ENCODE data around the gene P2RX7.

Gene P2RX7

DNA sequence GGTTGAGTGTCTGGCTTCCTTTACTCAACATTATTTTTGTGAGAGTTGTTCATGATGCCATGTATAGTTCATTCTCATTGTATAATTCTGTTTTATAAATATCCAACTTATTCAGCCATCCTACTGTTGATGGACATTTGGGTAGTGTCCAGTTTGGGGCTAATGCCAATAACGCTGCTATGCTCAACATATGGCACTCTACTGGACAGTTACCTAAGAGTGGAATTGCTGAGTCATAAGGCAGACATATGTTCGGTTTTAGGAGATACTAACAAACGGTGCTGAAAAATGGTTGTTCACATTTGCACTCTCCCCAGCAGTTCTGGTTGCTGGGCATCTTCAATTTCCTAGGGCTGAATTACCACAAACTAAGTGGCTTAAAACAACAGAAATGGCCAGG is 48.5 kb downstream of the P2RX7 start:
- TF ChIP-seq, protein P1, sequence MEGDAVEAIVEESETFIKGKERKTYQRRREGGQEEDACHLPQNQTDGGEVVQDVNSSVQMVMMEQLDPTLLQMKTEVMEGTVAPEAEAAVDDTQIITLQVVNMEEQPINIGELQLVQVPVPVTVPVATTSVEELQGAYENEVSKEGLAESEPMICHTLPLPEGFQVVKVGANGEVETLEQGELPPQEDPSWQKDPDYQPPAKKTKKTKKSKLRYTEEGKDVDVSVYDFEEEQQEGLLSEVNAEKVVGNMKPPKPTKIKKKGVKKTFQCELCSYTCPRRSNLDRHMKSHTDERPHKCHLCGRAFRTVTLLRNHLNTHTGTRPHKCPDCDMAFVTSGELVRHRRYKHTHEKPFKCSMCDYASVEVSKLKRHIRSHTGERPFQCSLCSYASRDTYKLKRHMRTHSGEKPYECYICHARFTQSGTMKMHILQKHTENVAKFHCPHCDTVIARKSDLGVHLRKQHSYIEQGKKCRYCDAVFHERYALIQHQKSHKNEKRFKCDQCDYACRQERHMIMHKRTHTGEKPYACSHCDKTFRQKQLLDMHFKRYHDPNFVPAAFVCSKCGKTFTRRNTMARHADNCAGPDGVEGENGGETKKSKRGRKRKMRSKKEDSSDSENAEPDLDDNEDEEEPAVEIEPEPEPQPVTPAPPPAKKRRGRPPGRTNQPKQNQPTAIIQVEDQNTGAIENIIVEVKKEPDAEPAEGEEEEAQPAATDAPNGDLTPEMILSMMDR (conservative IDR thresholded peaks at IDR 0.05; ENCODE audit: low read depth, low read length), result no peak
- Histone ChIP-seq H2AFZ (ENCODE audit: low read depth) (no peak overlapping the region), H3K4me3 (IDR thresholded peaks at IDR 0.05; ENCODE audit: insufficient read depth, low read depth, low read length) (no peak overlapping the region), H4K20me1 (ENCODE audit: insufficient read depth) (no peaks in the 10 kb centered on the region), H3K27me3 (ENCODE audit: insufficient read depth, low read depth) (no peaks in the 10 kb centered on the region), H3K27ac (no peak overlapping the region), H3K9ac (no peak overlapping the region), H3K4me1 (ENCODE audit: low read depth, poor library complexity, severe bottlenecking) (no peaks in the 10 kb centered on the region), H3K4me2 (no peak overlapping the region), H3K36me3 (ENCODE audit: insufficient read depth) (no peaks in the 10 kb centered on the region), H3K79me2 (ENCODE audit: insufficient read depth, low read depth) (no peaks in the 10 kb centered on the region)

DNA sequence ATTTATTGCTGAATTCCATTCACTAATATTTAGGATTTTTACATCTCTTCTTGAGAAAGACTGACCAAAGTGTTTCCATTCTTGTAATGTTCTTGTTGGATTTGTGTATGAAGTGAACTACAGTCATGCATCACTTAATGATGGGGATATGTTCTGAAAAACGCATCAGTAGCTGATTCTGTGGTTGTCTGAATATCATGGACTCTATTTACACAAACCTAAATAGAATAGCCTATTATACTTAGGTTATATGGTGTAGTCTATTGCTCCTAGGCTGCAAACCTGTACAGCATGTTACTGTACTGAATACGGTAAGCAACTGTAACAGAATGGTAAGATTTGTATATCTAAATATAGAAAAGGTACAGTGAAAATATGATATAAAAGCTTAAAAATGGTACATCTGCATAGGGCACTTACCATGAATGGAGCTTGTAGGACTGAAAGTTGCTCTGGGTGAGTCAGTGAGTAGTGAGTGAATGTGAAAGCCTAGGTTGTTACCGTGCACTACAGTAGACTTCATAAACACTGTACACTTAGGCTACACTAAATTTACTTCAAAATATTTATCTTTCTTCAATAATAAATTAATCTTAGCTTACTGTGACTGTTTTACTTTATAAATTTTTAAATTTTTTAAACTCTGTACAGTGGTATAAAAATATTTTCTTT is 49.7 kb downstream of the P2RX7 start:
- Histone ChIP-seq H3K36me3 (ENCODE audit: insufficient read depth) (no peaks in the 10 kb centered on the region), H4K20me1 (ENCODE audit: insufficient read depth) (no peaks in the 10 kb centered on the region), H3K79me2 (ENCODE audit: insufficient read depth, low read depth) (no peaks in the 10 kb centered on the region), H3K9ac (no peak overlapping the region), H3K27me3 (ENCODE audit: insufficient read depth, low read depth) (no peaks in the 10 kb centered on the region), H2AFZ (ENCODE audit: low read depth) (no peak overlapping the region), H3K4me1 (ENCODE audit: low read depth, poor library complexity, severe bottlenecking) (no peaks in the 10 kb centered on the region), H3K4me2 (no peak overlapping the region), H3K27ac (no peak overlapping the region), H3K4me3 (IDR thresholded peaks at IDR 0.05; ENCODE audit: insufficient read depth, low read depth, low read length) (no peak overlapping the region)
- TF ChIP-seq, protein P1 (conservative IDR thresholded peaks at IDR 0.05; ENCODE audit: low read depth, low read length), result no peak

DNA sequence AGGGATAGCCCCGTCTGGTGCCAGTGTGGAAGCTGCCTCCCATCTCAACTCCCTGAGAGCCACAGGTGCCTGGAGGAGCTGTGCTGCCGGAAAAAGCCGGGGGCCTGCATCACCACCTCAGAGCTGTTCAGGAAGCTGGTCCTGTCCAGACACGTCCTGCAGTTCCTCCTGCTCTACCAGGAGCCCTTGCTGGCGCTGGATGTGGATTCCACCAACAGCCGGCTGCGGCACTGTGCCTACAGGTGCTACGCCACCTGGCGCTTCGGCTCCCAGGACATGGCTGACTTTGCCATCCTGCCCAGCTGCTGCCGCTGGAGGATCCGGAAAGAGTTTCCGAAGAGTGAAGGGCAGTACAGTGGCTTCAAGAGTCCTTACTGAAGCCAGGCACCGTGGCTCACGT is 51.7 kb downstream of the P2RX7 start:
- Histone ChIP-seq H3K27ac (no peak overlapping the region), H3K27me3 (ENCODE audit: insufficient read depth, low read depth) (no peaks in the 10 kb centered on the region), H4K20me1 (ENCODE audit: insufficient read depth) (no peaks in the 10 kb centered on the region), H3K4me1 (ENCODE audit: low read depth, poor library complexity, severe bottlenecking) (no peaks in the 10 kb centered on the region), H2AFZ (ENCODE audit: low read depth) (no peak overlapping the region), H3K9ac (no peak overlapping the region), H3K4me2 (no peak overlapping the region), H3K36me3 (ENCODE audit: insufficient read depth) (no peaks in the 10 kb centered on the region), H3K79me2 (ENCODE audit: insufficient read depth, low read depth) (no peaks in the 10 kb centered on the region), H3K4me3 (IDR thresholded peaks at IDR 0.05; ENCODE audit: insufficient read depth, low read depth, low read length) (no peak overlapping the region)
- TF ChIP-seq, protein P1 (conservative IDR thresholded peaks at IDR 0.05; ENCODE audit: low read depth, low read length), result no peak

DNA sequence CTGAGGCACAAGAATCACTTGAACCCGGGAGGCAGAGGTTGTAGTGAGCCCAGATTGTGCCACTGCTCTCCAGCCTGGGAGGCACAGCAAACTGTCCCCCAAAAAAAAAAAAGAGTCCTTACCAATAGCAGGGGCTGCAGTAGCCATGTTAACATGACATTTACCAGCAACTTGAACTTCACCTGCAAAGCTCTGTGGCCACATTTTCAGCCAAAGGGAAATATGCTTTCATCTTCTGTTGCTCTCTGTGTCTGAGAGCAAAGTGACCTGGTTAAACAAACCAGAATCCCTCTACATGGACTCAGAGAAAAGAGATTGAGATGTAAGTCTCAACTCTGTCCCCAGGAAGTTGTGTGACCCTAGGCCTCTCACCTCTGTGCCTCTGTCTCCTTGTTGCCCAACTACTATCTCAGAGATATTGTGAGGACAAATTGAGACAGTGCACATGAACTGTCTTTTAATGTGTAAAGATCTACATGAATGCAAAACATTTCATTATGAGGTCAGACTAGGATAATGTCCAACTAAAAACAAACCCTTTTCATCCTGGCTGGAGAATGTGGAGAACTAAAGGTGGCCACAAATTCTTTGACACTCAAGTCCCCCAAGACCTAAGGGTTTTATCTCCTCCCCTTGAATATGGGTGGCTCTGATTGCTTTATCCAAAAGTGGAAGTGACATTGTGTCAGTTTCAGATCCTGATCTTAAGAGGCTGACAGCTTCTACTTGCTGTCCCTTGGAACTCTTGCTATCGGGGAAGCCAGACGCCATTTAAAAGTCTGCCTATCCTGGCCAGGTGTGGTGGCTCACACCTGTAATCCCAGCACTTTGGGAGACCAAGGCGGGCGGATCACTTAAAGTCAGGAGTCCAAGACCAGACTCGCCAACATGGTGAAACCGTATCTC is 52.6 kb downstream of the P2RX7 start:
- Histone ChIP-seq H3K27me3 (ENCODE audit: insufficient read depth, low read depth) (no peaks in the 10 kb centered on the region), H3K4me3 (IDR thresholded peaks at IDR 0.05; ENCODE audit: insufficient read depth, low read depth, low read length) (no peak overlapping the region), H2AFZ (ENCODE audit: low read depth) (no peak overlapping the region), H3K36me3 (ENCODE audit: insufficient read depth) (no peaks in the 10 kb centered on the region), H3K27ac (no peak overlapping the region), H3K4me2 (no peak overlapping the region), H4K20me1 (ENCODE audit: insufficient read depth) (no peaks in the 10 kb centered on the region), H3K79me2 (ENCODE audit: insufficient read depth, low read depth) (no peaks in the 10 kb centered on the region), H3K9ac (no peak overlapping the region), H3K4me1 (ENCODE audit: low read depth, poor library complexity, severe bottlenecking) (no peaks in the 10 kb centered on the region)
- TF ChIP-seq, protein P1 (conservative IDR thresholded peaks at IDR 0.05; ENCODE audit: low read depth, low read length), result no peak
